Nephron (organoid): ENCODE data around the gene NBL1.

Source experiments
- H3K27ac Mint-ChIP-seq, 3 experiments: 2 replicates each; pipeline ENCODE4 v1.8.0; 2020; ENCODE audit warnings: mixed read lengths in 3 of 3, mild to moderate bottlenecking in 2 of 3, moderate library complexity in 1 of 3
- H3K27me3 Mint-ChIP-seq: 2 replicates; pipeline ENCODE4 v1.8.0; 2021; ENCODE audit warnings: low read depth, mild to moderate bottlenecking, moderate library complexity, mixed read lengths
- H3K36me3 Mint-ChIP-seq: 2 replicates; pipeline ENCODE4 v1.8.0; 2020; ENCODE audit warnings: low read depth, mixed read lengths
- H3K4me1 Mint-ChIP-seq: 2 replicates; pipeline ENCODE4 v1.8.0; 2020; ENCODE audit warnings: mixed read lengths
- H3K4me3 Mint-ChIP-seq, 3 experiments: 2 replicates each; pipeline ENCODE4 v1.8.0; 2020; ENCODE audit warnings: mild to moderate bottlenecking in 3 of 3, mixed read lengths in 3 of 3, moderate library complexity in 2 of 3
- H3K9me3 Mint-ChIP-seq: 2 replicates; pipeline ENCODE4 v1.8.0; 2020; ENCODE audit warnings: mixed read lengths
- CTCF ChIP-seq, 3 experiments: fragments of 200-600 bp; sonication (generic); IDR thresholded peaks; one replicate each; pipeline ENCODE4 v1.5.0; 2021; ENCODE audit warnings: antibody characterized with exemption in 3 of 3; ENCODE audit not compliant: unreplicated experiment in 3 of 3

Gene NBL1

GRCh38 chr1:19602486-19602885 lies 41.6 kb upstream of the NBL1 start:
- TF ChIP-seq CTCF (IDR thresholded peaks at IDR 0.05; ENCODE audit: unreplicated experiment in 3 of 3) = no peak
- no peak overlapping the region for H3K4me3 Mint-ChIP-seq
- H3K9me3 Mint-ChIP-seq = no peaks in the 10 kb centered on the region
- H3K4me1 Mint-ChIP-seq = peaks cover 28% of the 10 kb centered on the region
- no peaks in the 10 kb centered on the region for H3K27me3 Mint-ChIP-seq
- no peak overlapping the region for H3K27ac Mint-ChIP-seq
- peaks cover 15% of the 10 kb centered on the region for H3K36me3 Mint-ChIP-seq

GRCh38 chr1:19605967-19606366 lies 38.1 kb upstream of the NBL1 start:
- Mint-ChIP-seq H3K36me3 (peaks cover 10% of the 10 kb centered on the region), H3K4me1 (peaks cover 22% of the 10 kb centered on the region), H3K27ac (no peak overlapping the region)

GRCh38 chr1:19606817-19607642 lies 37.1 kb upstream of the NBL1 start:
- H3K36me3 Mint-ChIP-seq = peaks cover 10% of the 10 kb centered on the region
- no peak overlapping the region for H3K27ac Mint-ChIP-seq
- no peak overlapping the region for H3K4me3 Mint-ChIP-seq
- no peak for TF ChIP-seq CTCF (IDR thresholded peaks at IDR 0.05; ENCODE audit: unreplicated experiment in 3 of 3)
- H3K9me3 Mint-ChIP-seq = no peaks in the 10 kb centered on the region
- H3K4me1 Mint-ChIP-seq = peaks cover 17% of the 10 kb centered on the region
- no peaks in the 10 kb centered on the region for H3K27me3 Mint-ChIP-seq

More at GRCh38 chr1:19605967-19606366, 38.1 kb upstream of the NBL1 start:
- Mint-ChIP-seq H3K4me3 (no peak overlapping the region), H3K9me3 (no peaks in the 10 kb centered on the region), H3K27me3 (no peaks in the 10 kb centered on the region)
- no peak for TF ChIP-seq CTCF (IDR thresholded peaks at IDR 0.05; ENCODE audit: unreplicated experiment in 3 of 3)

- no peaks in the 10 kb centered on the region for H3K27me3 Mint-ChIP-seq
- H3K4me3 Mint-ChIP-seq = no peak overlapping the region
- no peak overlapping the region for H3K27ac Mint-ChIP-seq
- H3K9me3 Mint-ChIP-seq = no peaks in the 10 kb centered on the region
- H3K4me1 Mint-ChIP-seq = peaks cover 13% of the 10 kb centered on the region
- no peak for TF ChIP-seq CTCF (IDR thresholded peaks at IDR 0.05; ENCODE audit: unreplicated experiment in 3 of 3)
- H3K36me3 Mint-ChIP-seq = peaks cover 10% of the 10 kb centered on the region
These were observed 35.9 kb upstream of the NBL1 start for GRCh38 chr1:19608232-19608631.

DNA sequence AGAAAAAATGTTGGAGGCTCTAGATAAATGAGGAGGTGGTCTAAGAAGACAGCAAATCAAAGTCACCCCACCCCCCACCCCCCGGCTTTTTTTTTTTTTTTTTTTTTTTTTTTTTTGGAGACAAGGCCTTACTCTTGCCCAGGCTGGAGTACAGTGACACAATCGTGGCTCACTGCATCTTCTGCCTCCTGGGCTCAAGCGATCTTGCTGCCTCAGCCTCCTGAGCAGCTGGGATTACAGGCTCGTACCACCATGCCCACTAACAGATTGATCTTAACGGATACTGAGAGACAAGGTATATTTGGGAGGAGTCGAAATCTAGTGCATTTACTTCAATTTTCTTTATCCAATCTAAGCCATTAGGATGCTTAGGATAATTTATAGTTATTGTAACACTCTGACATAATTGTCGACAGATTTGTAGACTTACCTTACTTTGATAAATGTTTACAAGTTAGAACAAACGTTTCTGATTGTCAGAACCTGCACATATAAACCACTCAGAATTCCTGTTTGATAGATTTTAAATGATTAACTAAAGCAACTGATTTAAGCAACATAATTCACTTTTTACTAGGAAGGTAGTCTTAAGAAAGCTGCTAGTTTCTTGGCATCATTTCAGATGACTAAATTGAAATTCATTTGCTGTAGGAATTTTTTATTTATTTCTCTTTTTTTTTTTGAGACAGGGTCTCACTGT lies 33.7 kb upstream of the NBL1 start:
- H3K36me3 Mint-ChIP-seq = peaks cover 14% of the 10 kb centered on the region
- no peaks in the 10 kb centered on the region for H3K9me3 Mint-ChIP-seq
- peaks cover 13% of the 10 kb centered on the region for H3K4me1 Mint-ChIP-seq
- no peak overlapping the region for H3K4me3 Mint-ChIP-seq
- peak overlapping the region in 1 of 3 experiments; percentile 17 for H3K27ac Mint-ChIP-seq
- TF ChIP-seq CTCF (IDR thresholded peaks at IDR 0.05; ENCODE audit: unreplicated experiment in 3 of 3) = no peak
- no peaks in the 10 kb centered on the region for H3K27me3 Mint-ChIP-seq
